Stromal cell of bone marrow (primary cell): ENCODE results near the gene GAB2.

ENCODE experiments used
- DNase-seq: peaks from one replicate; pipeline ENCODE4 v3.0.0-alpha.2; 2012; ENCODE audit warnings: low read depth

Gene GAB2

DNA sequence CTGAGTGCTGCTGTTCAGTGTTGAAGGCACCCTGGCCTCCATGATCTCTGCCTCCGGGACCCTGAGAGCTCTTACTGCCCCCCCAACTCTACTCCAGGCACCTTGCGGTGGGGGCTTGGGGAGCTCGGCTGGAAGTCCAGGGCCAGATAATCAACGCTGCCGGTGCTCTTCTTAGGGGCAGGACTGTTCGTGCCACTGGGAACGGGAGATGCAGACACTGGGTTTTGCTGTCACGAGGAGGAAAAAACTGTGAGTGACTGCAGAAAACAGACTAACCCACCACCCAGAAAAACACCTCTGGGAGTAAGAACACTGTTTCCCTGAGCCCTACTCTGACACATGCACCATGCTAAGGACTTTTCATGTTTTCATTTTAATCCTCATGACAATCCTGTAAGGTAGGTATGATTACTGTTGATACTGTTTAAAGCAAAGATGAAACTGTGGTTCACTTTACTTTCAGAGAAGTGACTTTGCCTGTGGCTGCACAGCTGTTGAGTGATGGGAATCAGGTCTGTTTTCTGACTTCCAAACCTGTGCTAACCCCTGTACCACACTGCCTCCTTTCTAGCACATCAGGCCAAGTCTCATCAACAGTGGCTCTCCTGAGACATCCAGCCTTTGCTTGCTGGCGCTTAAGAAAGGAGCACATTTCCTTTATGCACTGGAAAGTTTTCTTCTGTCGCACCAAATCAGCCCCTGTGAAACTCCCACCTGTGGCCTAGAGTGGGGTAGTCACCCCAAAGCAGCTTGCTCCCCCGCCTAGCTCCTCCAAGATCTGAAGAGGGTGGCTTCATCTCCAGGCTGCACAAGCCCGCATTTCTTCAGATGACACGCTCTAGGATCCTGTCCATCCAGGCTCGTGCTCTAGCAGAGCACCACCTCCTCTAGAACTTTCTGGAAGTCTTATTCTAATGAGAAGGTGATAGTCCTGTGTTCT lies 197.1 kb downstream of the GAB2 start:
- no peak for DNase-seq

GRCh38 chr11:78219493-78220217 lies 198.0 kb downstream of the GAB2 start:
- no peak for DNase-seq

DNA sequence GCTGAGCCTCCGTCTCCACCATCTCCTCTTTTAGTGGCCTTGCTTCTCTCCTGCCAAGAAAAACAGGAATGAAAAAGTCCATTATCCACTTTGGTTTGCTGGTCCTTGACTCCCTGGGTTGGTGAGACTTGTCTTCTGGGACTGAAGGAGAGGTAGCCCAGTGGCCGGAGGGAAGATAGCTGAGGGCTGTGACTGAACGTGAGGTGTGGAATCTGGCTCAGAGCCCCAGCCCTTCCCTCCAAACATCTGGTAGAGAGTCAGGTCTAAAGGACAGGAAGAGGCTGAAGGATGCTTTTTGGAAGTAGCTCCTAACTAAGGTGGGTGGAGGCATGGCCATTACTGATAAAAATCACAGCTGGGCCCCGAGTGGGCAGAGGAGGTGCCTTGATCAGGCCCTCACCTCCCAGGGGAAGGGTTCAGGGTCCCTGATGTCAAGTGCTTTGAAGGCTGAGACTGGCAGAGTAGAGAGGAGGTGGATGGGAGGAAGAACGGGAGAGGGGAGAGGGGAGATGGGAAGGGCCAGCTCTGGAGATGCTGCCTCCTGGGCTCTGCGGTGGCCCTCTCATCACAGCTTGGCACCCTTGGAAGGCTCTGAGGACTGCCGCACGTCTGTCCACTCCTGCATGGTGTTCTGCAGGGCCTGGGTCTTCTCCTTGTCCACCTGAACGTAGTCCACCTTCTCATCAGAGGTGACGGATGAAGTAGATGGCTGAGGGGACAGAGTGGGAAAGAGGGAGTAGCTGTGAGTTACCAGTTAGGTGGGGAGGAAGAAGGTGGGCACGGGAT lies 198.7 kb downstream of the GAB2 start:
- DNase-seq: no peak

DNA sequence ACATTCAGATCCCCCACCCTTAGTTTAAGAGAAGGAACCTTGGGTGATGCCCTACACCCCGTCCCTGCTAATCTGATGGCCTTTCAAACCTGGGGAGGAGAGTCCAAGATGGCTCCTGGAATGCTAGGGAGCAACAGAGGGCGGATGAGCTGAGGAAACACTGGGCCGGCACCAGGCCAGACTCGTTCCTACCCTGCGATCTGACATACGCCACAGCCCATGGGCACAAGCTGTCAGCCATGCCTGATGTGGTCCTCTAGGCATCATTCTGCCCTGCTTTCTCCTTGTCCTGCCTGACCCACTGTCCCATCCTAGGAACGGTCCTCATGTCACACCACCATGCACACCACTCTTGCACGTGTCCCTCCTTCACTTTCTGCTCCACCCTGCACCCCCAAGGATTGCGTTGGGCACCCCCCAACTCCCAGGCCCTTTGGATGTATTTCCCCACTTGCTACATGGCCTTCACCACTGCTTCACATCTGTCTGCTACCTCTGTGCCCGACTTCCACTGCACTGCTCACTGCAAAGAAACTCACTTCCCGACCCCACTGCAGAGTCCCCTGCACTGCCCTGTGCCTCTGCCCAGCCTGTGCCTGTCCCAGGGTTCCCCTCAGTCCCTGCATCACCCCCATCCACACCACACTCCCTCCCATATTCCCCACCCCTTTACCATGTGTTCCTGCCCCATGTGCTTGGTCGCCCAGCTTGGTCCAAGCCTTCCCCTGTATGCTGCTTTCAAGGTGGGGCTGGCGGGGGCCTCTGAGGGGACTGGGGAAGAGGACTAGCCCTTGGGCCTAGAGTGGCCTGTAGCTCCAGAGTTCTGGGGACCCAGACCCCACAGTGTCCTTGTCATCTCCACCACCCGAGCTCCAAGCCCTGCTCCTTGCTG lies 199.7 kb downstream of the GAB2 start:
- DNase-seq: no peak

DNA sequence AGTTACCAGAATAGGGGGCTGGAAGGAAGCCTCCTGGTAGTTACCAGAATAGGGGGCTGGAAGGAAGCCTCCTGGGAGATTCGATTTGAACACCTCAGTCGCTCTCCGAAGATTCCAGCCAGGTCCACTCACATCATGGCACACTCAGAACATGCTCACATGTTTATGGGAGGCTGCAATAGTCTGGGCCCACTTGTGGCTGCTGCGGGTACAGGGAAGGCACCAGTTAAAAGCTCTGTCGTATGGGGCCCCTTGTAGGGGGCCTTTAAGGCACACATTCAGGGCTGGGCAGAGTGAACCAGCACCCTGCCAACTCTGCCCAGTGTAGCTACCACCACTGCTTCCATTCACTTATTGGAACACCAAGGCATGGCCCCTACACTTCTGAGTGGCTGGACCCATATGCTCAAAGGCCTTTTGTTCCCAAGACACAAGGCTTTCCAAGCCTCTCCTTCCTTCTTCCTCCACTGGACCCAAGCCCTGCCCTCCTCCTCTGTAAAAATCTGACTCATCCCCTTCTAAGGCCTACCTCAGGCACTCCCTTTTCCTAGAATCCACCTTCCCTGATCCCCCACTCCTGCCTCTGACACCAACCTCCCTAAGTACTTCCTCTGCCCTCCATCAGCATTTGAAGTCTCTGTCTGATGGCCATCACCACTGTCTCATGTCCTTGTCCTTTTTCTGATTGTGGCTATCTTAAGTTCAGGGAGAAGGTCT lies 200.9 kb downstream of the GAB2 start:
- DNase-seq: no peak

- DNase-seq: no peak
Observed at GRCh38 chr11:78216021-78216420, 201.6 kb downstream of the GAB2 start.

GRCh38 chr11:78214331-78215194 lies 203.1 kb downstream of the GAB2 start:
- no peak for DNase-seq

DNA sequence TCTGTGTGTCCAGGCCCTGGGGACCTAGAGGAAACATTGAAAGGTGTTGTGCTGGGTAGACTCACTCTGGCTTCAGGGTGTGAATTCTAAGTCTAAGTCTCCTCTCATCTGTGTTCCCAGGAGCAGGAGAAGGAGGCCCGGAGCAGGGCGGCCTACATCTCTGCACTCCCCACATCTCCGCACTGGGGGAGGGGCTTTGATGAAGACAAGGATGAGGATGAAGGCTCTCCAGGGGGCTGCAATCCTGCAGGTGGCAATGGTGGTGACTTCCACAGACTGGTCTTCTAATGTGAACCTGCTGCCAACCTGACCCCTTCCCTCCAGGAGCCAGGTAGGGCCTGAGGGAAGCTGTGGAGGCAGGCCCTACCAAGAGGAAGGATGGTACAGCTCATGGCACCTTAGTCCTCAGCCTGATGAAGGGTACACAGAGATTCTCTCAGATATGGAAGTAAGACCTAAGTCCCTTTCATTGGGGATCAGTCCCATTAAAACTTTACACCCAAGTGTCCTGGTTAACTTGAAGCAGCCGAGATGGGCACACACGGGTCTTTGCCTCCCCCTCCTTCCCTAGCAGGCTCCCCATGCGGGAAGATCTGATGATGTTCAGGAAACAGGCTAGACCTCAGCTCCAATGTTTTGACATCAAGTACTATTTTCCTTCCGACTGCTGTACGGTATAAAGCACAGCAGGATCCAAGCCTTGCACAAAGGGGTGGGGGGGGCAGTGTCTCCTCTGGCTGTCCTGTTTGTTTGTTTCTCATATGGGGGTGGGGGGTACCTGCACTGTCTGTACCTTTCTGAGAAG lies 203.9 kb downstream of the GAB2 start:
- DNase-seq: no peak

DNA sequence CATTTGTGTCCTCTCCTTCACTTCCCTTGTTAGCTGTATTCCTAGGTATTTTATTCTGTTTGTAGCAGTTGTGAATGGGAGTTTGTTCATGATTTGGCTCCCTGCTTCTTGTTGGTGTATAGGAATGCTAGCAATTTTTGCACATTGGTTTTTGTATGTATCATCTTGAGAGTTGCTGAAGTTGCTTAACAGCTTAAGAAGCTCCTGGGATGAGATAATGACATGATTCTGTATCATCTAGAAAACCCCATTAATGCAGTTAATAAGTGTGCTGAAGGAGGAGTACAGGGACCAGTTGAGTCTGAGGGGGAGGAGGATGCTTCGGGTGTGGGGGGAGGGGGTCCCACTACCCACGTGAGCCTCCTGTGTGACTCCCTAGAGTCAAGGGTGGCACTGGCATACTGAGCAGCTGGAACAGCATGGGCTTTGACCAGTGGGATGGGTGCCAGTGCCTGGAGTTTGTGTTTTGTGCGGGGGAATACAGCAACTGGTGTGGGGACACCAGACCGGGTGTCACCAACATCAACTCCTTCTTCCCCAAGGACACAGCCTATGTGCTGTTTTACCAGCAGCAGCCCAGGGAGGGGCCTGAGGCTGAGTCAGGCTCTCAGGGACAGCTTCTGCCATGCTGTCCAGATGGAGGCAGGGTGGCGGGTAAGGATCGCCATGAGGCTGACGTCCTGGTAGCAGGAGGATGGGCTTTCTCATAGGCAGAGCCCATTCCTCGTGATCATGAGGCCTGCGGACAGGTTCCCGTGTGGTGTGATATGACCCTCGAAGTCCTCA lies 204.8 kb downstream of the GAB2 start:
- DNase-seq: no peak

DNA sequence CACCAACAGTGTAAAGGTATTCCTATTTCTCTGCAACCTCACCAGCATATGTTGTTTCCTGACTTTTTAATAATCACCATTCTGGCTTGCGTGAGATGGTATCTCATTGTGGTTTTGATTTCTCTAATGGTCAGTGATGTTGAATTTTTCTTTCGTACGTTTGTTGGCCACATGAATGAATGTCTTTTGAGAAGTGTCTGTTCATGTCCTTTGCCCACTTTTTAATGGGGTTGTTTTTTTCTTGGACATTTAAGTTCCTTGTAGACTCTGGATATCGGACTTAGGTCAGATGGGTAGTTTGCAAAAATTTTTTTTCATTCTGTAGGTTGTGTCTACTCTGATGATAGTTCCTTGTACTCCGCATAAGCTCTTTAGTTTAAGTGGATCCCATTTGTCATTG lies 206.1 kb downstream of the GAB2 start:
- no peak for DNase-seq

DNA sequence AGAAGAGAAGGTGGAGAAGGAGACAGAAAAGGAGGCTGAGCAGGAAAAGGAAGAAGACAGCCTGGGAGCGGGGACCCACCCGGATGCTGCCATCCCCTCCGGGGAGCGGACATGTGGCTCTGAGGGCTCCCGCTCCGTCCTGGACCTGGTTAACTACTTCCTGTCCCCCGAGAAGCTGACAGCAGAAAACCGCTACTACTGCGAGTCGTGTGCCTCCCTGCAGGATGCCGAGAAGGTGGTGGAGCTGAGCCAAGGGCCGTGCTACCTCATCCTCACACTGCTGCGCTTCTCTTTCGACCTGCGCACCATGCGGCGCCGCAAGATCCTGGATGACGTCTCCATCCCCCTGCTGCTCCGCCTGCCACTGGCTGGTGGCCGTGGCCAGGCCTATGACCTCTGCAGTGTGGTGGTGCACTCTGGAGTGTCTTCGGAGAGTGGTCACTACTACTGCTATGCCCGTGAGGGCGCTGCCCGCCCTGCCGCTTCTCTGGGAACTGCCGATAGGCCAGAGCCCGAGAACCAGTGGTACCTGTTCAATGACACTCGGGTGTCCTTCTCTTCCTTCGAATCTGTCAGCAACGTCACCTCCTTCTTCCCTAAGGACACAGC lies 207.5 kb downstream of the GAB2 start:
- no peak for DNase-seq

DNA sequence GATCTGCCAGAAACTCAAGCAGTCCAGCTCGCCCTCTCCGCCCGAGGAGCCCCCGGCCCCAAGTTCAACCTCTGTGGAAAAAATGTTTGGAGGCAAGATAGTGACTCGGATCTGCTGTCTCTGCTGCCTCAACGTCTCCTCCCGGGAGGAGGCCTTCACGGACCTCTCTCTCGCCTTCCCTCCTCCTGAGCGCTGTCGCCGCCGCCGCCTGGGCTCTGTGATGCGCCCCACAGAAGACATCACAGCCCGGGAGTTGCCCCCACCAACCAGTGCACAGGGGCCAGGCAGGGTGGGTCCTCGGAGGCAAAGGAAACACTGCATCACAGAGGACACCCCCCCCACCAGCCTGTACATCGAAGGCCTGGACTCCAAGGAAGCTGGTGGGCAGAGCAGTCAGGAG lies 208.1 kb downstream of the GAB2 start:
- no peak for DNase-seq

GRCh38 chr11:78208257-78209165 lies 209.1 kb downstream of the GAB2 start:
- DNase-seq: no peak

GRCh38 chr11:78207532-78208256 lies 209.9 kb downstream of the GAB2 start:
- no peak for DNase-seq

GRCh38 chr11:78205691-78206090 lies 211.9 kb downstream of the GAB2 start:
- DNase-seq: no peak

GRCh38 chr11:78205256-78205655 lies 212.4 kb downstream of the GAB2 start:
- no peak for DNase-seq
